Kidney (tissue), 14 donors: ENCODE measurements around the gene PPP1R12B. TPM values are rescaled to one million over a fixed set of nuclear protein-coding genes. Genes with fewer than 3 reads are reported as not detected.
"Not testable (repeated sequence)": the region's sequence is repeated elsewhere in the genome, so short reads cannot be mapped to it uniquely, and the experiment has no call there.

Source experiments
- DNase-seq, 5 donors: peaks; one replicate each; pipeline ENCODE4 v3.0.0-alpha.2; 2013 to 2020
- FAIRE-seq: peaks from 2 replicates; lab custom pipeline; 2012; peaks lifted over from hg19 to GRCh38; lab: Jason Lieb, UNC
- H3K27ac ChIP-seq, 2 donors: one replicate each; pipeline ENCODE4 v1.7.0; 2013; ENCODE audit warnings: low read depth in 2 of 2, low read length in 2 of 2, inconsistent platforms in 1 of 2
- H3K27me3 ChIP-seq: one replicate; pipeline ENCODE4 v1.7.1; 2013; ENCODE audit warnings: low read length, inconsistent platforms; ENCODE audit not compliant: control insufficient read depth, insufficient read depth
- H3K36me3 ChIP-seq, 3 donors: one replicate each; pipeline versions ENCODE4 v1.7.0 to v1.7.1; 2013; ENCODE audit warnings: low read length in 3 of 3, control low read depth in 1 of 3, inconsistent platforms in 1 of 3; ENCODE audit not compliant: insufficient read depth in 3 of 3, control insufficient read depth in 2 of 3
- H3K4me1 ChIP-seq, 3 donors: one replicate each; pipeline versions ENCODE4 v1.7.0 to v1.7.1; 2013; ENCODE audit warnings: low read length in 3 of 3, inconsistent platforms in 1 of 3, low read depth in 1 of 3; ENCODE audit not compliant: control insufficient read depth in 2 of 3, insufficient read depth in 2 of 3
- H3K4me3 ChIP-seq, 3 donors: one replicate each; pipeline versions ENCODE4 v1.7.0 to v1.8.1; 2013; ENCODE audit warnings: low read length in 3 of 3, control low read depth in 1 of 3, inconsistent platforms in 1 of 3
- H3K9ac ChIP-seq, 3 donors: one replicate each; pipeline versions ENCODE4 v1.7.0 to v1.7.1; 2013; ENCODE audit warnings: low read length in 3 of 3, control low read depth in 1 of 3, inconsistent platforms in 1 of 3
- H3K9me3 ChIP-seq, 3 donors: one replicate each; pipeline versions ENCODE4 v1.7.0 to v1.7.1; 2013; ENCODE audit warnings: low read length in 3 of 3, control low read depth in 1 of 3, inconsistent platforms in 1 of 3; ENCODE audit not compliant: control insufficient read depth in 2 of 3, insufficient read depth in 1 of 3
- intact Hi-C: fragments of 100-400 bp; cut with DNase I; formaldehyde crosslinking; loops from one replicate; pipeline ENCODE4 v1.11.1; 2022
- polyA plus RNA-seq: library from polyadenylated mRNA; stranded (reverse); fragments of 350-450 nt; fragmentation: Illumina TruSeq; extraction: RNeasy Lipid Tissue Mini Kit (QIAGEN cat#74804); gene quantifications from one replicate; pipeline ENCODE4 v1.2.3, GENCODE V29; 2014; ENCODE audit warnings: low read depth, low replicate concordance; ENCODE audit not compliant: insufficient read depth
- total RNA-seq: library from RNA; stranded (reverse); fragmentation: NEBNext Ultra II Directional; extraction: Animal tissue kit (Norgen Biotek cat#: 25700); gene quantifications from one replicate; pipeline ENCODE4 v1.2.1, GENCODE V29; 2021
- TF ChIP-seq, protein P1 (sequence below): IDR thresholded peaks from 3 replicates; pipeline ENCODE4 v1.5.1; 2012; ENCODE audit warnings: mild to moderate bottlenecking, moderate library complexity, borderline replicate concordance; ENCODE audit not compliant: insufficient read depth; ENCODE audit errors: extremely low read depth
- donor health status: control.
- donor health status: control.
- donor health status: control.
- donor health status: control.
- donor health status: control.
- donor health status: DM: yes; HTN: yes; CAD: no.
- donor health status: Normal renal cell carcinoma (clear cell type).

Gene PPP1R12B
- total and polyA plus RNA-seq, 2 donors from 2014 or later = 5.7 to 40.0 TPM

DNA sequence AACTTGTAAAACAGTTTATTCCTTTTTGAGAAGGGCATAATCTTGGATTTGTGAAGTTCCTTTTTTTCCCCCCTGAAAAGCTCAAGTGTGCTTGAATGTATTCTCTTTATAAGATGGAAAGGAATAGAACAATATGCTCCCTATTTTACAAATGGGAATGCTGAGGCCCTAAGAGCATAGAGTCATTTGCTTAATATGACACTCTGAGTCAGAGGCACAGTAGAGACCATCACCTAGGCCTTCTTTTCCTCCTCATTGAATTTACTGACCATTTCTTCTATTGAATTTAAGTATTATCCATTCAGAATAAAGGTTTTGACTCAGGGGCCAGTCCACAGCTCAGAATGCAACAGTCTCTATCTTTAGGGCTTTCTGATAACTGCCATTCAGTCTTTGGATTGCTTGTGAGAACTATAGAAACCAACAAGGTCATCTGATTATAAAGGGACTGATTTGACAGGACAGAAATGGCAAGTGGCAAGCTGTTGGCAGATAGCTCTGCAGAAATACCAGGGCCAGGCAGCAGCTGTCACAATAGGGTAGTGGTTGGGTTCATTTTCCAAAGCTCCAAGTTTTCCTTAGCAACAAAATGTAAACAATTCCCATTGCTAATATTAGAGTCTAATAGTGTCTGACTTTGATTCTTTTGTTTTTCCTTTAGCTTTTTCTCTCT is 111.1 kb downstream of the PPP1R12B start:
- H3K36me3 ChIP-seq, H3K9me3 ChIP-seq, H3K4me3 ChIP-seq, DNase-seq, H3K27ac ChIP-seq, H3K9ac ChIP-seq, H3K27me3 ChIP-seq, intact Hi-C loops, FAIRE-seq: not testable (repeated sequence)
- peaks cover 0 to 10% (median 0%) of the 10 kb centered on the region in 3 donors for H3K4me1 ChIP-seq

DNA sequence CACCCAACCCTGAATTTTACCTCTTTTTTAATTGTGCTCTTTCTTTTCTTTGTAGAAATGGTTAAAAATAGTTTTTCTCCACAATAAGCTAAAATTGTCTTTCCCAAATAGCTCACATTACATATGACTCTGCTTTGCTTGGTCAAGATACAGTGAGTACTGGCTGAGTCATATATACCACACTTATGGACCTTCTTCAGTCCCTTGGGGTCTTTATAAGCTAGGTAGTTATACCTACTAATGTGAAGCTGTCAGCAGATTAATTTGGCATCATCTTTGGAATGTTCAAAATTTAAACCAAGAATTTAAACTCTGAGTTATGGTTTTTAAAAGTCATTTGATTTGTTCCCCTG is 111.6 kb downstream of the PPP1R12B start:
- DNase-seq, H3K4me3 ChIP-seq, FAIRE-seq, H3K36me3 ChIP-seq, intact Hi-C loops, H3K9me3 ChIP-seq, H3K27me3 ChIP-seq, H3K27ac ChIP-seq, H3K9ac ChIP-seq: not testable (repeated sequence)
- H3K4me1 ChIP-seq = peaks cover 0 to 12% (median 0%) of the 10 kb centered on the region in 3 donors

DNA sequence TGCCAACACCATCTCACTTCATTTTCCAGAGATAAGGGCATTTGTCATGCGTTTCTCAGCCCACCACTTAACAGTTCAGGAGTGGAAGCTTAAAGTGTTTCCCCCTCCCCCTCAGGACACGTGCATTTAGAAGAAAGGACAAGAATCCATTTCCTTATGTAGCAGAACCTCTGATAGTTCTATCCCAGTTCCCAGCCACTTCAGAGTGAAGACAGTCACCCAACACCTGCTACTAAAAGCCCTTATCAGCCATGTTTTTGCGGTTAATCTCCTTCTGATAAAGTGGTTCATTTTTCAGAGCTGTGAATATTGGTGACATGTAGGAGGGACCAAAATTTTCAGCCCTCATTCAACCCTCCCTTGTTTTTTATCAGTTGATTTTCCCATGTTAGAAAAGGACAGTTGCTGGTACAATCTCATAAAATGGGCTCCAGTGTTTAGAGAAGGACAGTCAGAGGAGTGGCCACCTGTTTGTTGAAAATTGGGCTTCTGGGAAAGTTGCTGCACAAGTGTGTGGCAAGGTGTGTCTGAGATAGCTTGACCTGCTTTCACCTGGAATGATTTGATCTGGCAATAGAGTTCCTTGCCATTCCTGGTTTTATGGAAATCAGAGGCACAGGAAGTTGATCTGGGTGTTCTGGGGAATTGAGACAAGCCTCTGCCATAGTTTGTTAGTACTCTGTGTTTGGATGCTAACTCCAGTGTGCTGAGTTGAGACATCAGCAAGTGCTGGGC is 114.0 kb downstream of the PPP1R12B start:
- no peaks in the 10 kb centered on the region for H3K9me3 ChIP-seq
- peak overlapping the region in 1 of 3 donors; percentile 19 for H3K9ac ChIP-seq
- no peak overlapping the region for H3K27ac ChIP-seq
- H3K36me3 ChIP-seq = no peaks in the 10 kb centered on the region
- FAIRE-seq (no peak), DNase-seq (no peak)
- H3K27me3 ChIP-seq = no peaks in the 10 kb centered on the region
- H3K4me1 ChIP-seq = peaks cover 0 to 16% (median 0%) of the 10 kb centered on the region in 3 donors
- no peak overlapping the region for H3K4me3 ChIP-seq
- TF ChIP-seq, protein P1, sequence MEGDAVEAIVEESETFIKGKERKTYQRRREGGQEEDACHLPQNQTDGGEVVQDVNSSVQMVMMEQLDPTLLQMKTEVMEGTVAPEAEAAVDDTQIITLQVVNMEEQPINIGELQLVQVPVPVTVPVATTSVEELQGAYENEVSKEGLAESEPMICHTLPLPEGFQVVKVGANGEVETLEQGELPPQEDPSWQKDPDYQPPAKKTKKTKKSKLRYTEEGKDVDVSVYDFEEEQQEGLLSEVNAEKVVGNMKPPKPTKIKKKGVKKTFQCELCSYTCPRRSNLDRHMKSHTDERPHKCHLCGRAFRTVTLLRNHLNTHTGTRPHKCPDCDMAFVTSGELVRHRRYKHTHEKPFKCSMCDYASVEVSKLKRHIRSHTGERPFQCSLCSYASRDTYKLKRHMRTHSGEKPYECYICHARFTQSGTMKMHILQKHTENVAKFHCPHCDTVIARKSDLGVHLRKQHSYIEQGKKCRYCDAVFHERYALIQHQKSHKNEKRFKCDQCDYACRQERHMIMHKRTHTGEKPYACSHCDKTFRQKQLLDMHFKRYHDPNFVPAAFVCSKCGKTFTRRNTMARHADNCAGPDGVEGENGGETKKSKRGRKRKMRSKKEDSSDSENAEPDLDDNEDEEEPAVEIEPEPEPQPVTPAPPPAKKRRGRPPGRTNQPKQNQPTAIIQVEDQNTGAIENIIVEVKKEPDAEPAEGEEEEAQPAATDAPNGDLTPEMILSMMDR = no peak
- intact Hi-C loops = no loop called here

DNA sequence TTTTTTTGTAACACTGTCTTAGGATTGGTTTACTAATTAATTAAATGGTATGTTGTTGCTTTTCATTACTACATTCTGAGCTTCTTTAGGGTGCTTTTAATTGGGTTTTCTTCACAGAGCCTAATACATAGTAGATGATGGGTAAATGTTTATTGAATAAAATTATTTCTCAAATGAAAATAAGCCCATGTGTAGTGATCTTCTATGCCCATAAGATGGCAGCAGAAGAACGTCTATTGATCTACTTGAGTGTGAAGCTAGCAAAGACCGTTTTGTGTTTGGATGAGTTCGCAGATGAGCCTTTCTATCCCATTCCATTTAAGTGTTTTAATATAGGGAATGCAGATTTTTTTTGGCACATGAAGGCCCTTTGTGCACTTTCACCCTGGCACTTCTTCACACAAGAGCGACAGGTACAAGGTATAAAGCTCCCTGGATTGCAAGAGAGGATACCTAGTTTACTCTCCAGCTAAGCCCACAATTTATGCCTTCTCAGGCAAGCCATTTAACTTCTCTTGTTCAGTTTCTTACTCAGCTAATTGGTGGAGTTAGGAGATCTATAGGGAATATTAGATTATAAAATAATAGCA is 115.7 kb downstream of the PPP1R12B start:
- TF ChIP-seq, protein P1 = peak; percentile 67
- H3K9me3 ChIP-seq, H3K27me3 ChIP-seq, H3K36me3 ChIP-seq, H3K9ac ChIP-seq, H3K4me3 ChIP-seq, intact Hi-C loops: not testable (repeated sequence)
- H3K27ac ChIP-seq = peak overlapping the region; percentile 14 to 53
- peak; percentile 75 for FAIRE-seq
- DNase-seq = peak in 2 of 5 donors; percentile 38 to 78
- H3K4me1 ChIP-seq = peaks cover 0 to 16% (median 0%) of the 10 kb centered on the region in 3 donors

DNA sequence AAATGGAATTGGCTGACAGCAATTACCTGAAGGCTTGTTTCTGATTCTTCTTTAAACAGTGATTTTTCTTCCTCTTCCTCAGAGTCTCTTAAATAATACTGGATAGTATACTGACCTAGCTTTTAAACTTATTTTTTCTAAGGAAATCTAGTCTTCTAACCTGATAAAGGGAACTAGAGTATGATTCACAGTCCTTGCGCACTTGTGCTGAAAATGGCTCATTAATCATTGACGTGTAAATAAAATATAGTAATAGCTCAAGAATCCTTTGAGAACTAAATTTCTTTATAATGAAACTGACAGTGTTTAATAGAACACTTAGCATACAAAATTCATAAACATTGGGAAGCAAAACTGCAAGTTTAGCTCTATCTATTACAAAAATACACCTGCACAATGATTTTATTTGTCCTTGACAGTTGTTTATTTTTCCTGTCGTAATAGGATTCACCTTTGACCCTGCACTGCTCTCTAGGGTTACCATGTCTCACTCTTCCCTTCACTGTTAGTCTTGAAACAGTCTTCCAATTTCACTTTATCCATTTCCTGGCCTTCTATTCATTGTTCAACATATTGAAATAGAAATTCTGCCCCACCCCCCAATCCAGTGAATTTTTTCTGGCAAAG is 117.3 kb downstream of the PPP1R12B start:
- H3K27me3 ChIP-seq, H3K9ac ChIP-seq, H3K27ac ChIP-seq, intact Hi-C loops, H3K4me3 ChIP-seq, H3K36me3 ChIP-seq, H3K9me3 ChIP-seq, DNase-seq: not testable (repeated sequence)
- peaks cover 0 to 16% (median 0%) of the 10 kb centered on the region in 3 donors for H3K4me1 ChIP-seq
- peak; percentile 19 for FAIRE-seq

DNA sequence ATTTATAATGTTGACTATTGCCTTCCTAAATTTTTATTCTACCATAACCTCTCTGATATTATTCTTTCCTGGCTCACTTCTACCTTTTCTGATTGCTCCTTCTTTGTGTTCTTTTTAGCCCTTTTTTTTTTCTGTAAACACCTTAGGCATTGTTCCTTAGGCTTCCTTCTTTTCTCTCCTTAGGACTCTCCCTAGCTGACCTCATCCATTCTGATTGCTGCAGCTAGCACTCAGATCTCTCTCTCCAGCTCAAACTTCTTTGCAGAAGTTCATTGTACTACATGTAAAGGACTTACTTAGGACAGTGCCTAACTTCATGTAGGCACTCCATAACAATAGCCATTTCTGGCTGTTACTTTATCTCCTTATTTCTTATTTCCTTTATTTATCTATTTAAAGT is 117.8 kb downstream of the PPP1R12B start:
- H3K27ac ChIP-seq, H3K36me3 ChIP-seq, H3K9me3 ChIP-seq, H3K4me3 ChIP-seq, FAIRE-seq, H3K9ac ChIP-seq, intact Hi-C loops, H3K27me3 ChIP-seq, DNase-seq: not testable (repeated sequence)
- H3K4me1 ChIP-seq = peaks cover 0 to 16% (median 0%) of the 10 kb centered on the region in 3 donors
